ENCODE results near the gene GRB2.

The GRB2 gene

DNA sequence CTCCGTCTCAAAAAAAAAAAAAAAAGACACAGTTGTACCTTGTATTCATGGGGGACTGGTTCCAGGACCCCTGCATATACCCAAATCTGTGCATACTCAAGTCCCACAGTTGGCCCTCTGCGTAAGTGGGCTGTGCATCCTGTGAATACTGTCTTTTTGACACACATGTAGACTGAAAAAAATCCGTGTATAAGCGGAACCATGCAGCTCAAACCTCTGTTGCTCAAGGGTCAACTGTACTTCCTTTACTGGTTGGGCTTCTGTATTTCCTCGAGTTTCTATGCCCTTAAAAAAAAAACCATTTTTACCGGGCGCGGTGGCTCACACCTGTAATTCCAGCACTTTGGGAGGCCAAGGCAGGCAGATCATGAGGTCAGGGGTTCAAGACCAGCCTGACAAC lies 52.3 kb downstream of the GRB2 start:
- no peak overlapping the region for H3K4me3 ChIP-seq (ENCODE audit: low read depth, low read length)
- DNase-seq (ENCODE audit: low read depth, low spot score), result no peak
- TF ChIP-seq, protein P1, sequence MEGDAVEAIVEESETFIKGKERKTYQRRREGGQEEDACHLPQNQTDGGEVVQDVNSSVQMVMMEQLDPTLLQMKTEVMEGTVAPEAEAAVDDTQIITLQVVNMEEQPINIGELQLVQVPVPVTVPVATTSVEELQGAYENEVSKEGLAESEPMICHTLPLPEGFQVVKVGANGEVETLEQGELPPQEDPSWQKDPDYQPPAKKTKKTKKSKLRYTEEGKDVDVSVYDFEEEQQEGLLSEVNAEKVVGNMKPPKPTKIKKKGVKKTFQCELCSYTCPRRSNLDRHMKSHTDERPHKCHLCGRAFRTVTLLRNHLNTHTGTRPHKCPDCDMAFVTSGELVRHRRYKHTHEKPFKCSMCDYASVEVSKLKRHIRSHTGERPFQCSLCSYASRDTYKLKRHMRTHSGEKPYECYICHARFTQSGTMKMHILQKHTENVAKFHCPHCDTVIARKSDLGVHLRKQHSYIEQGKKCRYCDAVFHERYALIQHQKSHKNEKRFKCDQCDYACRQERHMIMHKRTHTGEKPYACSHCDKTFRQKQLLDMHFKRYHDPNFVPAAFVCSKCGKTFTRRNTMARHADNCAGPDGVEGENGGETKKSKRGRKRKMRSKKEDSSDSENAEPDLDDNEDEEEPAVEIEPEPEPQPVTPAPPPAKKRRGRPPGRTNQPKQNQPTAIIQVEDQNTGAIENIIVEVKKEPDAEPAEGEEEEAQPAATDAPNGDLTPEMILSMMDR (IDR thresholded peaks at IDR 0.05; ENCODE audit: low read depth, low read length), result no peak
- in situ Hi-C loops (cut with HindIII; ENCODE audit: low sequenced_read_pairs), result no loop called here

DNA sequence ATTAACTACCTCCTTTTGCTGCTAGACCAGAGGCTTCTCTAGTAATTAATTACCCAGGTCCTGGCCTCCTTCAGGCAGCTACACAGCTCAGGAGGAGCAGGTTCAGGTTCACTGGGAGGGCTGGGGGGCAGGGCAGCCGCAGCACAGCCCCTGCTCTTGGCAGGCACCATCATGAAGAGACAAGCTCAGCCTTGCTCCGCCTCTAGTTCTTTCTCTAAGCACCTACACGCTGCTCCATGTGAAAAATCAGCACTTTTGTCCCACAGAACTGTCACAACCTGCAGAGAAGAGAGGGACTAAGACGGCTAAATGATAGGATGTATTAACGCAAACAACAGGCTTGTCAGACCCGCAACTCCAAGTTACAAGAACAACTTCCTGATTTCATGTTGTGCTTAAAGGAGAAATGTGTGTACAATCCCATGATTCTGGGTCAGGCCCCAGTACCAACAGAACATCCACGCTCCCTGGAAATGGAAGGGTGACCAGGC lies 53.4 kb downstream of the GRB2 start:
- H3K4me3 ChIP-seq (ENCODE audit: low read depth, low read length), result no peak overlapping the region
- no peak for DNase-seq (ENCODE audit: low read depth, low spot score)
- in situ Hi-C loops (cut with HindIII; ENCODE audit: low sequenced_read_pairs), result no loop called here

DNA sequence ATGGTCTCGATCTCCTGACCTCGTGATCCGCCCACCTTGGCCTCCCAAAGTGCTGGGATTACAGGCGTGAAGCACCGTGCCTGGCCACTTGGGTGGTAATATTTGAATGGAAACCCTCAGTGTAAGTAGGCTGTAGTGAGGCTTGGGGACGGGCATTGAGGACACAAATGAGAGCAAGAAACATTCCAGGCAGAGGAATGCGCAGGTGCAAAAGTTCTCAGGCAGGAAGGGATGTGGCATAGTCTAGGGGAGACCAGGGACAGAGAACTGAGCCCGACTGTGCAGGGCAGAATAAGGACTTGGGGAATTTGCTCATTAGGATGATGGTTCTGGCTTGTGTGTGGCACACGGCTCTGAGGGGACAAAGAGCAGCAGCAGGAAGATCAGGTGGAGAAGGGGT lies 54.8 kb downstream of the GRB2 start:
- TF ChIP-seq, protein P1 (IDR thresholded peaks at IDR 0.05; ENCODE audit: low read depth, low read length), result no peak
- DNase-seq (ENCODE audit: low read depth, low spot score), result no peak
- no peak overlapping the region for H3K4me3 ChIP-seq (ENCODE audit: low read depth, low read length)
- in situ Hi-C loops (cut with HindIII; ENCODE audit: low sequenced_read_pairs), result no loop called here

More for the DNA sequence above, 53.4 kb downstream of the GRB2 start:
- TF ChIP-seq, protein P1 (IDR thresholded peaks at IDR 0.05; ENCODE audit: low read depth, low read length), result no peak

DNA sequence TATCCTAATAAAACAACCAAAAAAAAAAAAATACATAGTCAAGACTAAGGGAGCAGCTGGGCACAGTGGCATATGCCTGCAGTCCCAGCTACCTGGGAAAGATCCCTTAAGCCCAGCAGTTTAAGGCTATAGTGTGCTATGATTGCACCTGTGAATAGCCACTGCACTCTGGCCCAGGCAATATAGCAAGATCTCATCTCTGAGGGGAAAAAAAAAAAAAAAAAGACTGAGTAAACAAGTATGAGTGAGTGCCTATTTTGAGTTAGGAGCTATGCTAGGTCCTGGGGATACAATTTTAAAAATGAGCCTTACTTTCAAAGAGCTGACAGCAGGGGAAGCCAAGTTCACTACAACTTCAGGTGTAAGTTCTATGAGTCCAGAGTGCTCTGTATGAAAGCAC lies 55.4 kb downstream of the GRB2 start:
- no peak overlapping the region for H3K4me3 ChIP-seq (ENCODE audit: low read depth, low read length)
- DNase-seq (ENCODE audit: low read depth, low spot score), result no peak
- TF ChIP-seq, protein P1 (IDR thresholded peaks at IDR 0.05; ENCODE audit: low read depth, low read length), result no peak
- in situ Hi-C loops (cut with HindIII; ENCODE audit: low sequenced_read_pairs), result no loop called here

DNA sequence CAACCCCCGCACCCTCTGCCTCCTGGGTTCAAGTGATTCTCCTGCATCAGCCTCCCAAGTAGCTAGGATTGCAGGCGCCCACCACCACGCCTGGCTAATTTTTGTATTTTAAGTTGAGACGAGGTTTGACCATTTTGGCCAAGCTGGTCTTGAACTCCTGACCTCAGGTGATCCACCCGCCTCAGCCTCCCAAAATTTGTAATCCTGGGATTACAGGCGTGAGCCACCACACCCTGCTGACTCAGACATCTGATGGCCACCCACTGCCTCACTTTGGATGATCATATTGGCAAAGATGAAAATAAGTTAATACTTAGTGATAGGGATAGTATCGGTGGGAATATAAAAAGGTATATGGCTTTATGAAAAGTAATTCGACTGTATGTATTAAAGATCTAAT lies 55.9 kb downstream of the GRB2 start:
- no peak for DNase-seq (ENCODE audit: low read depth, low spot score)
- in situ Hi-C loops (cut with HindIII; ENCODE audit: low sequenced_read_pairs), result no loop called here
- TF ChIP-seq, protein P1 (IDR thresholded peaks at IDR 0.05; ENCODE audit: low read depth, low read length), result no peak
- H3K4me3 ChIP-seq (ENCODE audit: low read depth, low read length), result no peak overlapping the region

DNA sequence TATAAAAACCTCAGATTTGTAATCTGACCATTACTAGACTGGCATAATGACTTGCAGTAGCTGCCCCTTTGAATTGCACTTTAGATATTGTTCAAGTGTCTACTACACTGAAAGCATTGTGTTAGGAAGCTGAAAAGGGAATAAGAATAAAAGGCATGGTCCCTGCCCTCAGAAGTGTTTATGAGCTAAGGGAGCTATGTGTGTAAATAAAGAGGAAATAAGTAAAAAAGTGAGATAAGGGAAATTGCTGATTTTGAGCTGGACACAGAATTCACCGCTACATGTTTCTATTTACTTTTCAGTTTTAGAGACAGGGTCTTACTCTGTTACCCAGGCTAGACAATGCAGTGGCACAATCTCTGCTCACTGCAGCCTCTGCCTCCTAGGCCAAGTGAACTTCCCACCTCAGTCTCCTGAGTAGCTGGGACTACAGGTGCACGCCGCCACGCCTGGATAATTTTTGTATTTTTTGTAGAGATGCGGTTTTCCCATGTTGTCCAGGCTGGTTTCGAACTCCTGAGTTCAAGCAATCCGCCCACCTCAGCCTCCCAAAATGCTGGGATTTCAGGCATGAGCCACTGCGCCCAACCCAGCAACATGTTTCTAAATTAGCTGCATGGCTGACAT lies 57.0 kb downstream of the GRB2 start:
- no peak for DNase-seq (ENCODE audit: low read depth, low spot score)
- TF ChIP-seq, protein P1 (IDR thresholded peaks at IDR 0.05; ENCODE audit: low read depth, low read length), result no peak
- H3K4me3 ChIP-seq (ENCODE audit: low read depth, low read length), result no peak overlapping the region
- in situ Hi-C loops (cut with HindIII; ENCODE audit: low sequenced_read_pairs), result no loop called here

Data from astrocyte of the spinal cord (primary cell).